ENCODE measurements around the gene SDR42E1. TPM values are rescaled to one million over a fixed set of nuclear protein-coding genes. Genes with fewer than 3 reads are reported as not detected.

The SDR42E1 gene
- total and polyA plus RNA-seq, 2 donors (not counting 3 experiments of a cell fraction or from before 2014, with no cell fraction given) = 0.08 TPM; not detected in 1

- ChIA-PET CTCF (interaction anchor here (1.2 kb wide), 1 partner anchor 10 kb away, joined by 4 read pairs; no protein-coding TSS in a partner anchor), POLR2A (no interaction called here)
- Histone ChIP-seq H3K4me1 (ENCODE audit: control insufficient read depth, extremely low read depth, insufficient read depth, low read length) (no peaks in the 10 kb centered on the region), H3K4me3 (replicated peaks in 1 of 3; ENCODE audit: insufficient read depth in 1 of 3, low read depth in 1 of 3, low read length in 3 of 3) (no peak overlapping the region), H4K20me1 (replicated peaks; ENCODE audit: control insufficient read depth, extremely low read depth, insufficient read depth, low read length) (no peaks in the 10 kb centered on the region), H3K27me3 (ENCODE audit: control insufficient read depth in 2 of 2, insufficient read depth in 2 of 2, low read length in 2 of 2) (peaks cover 18 to 24% of the 10 kb centered on the region in 2 experiments), H3K4me2 (ENCODE audit: insufficient read depth, low read length) (no peak overlapping the region), H3K9ac (replicated peaks; ENCODE audit: extremely low read depth, insufficient read depth, low read length) (no peak overlapping the region), H3K79me2 (ENCODE audit: control insufficient read depth, insufficient read depth, low read length) (no peaks in the 10 kb centered on the region), H3K9me3 (replicated peaks; ENCODE audit: control insufficient read depth, insufficient read depth, low read length) (no peaks in the 10 kb centered on the region), H3K36me3 (ENCODE audit: control insufficient read depth in 2 of 2, extremely low read depth in 1 of 2, insufficient read depth in 2 of 2, low read length in 2 of 2) (no peaks in the 10 kb centered on the region), H3K9me1 (replicated peaks; ENCODE audit: control insufficient read depth, extremely low read depth, insufficient read depth, low read length) (no peaks in the 10 kb centered on the region), H3K27ac (ENCODE audit: insufficient read depth, low read depth, low read length) (no peak overlapping the region), H2AFZ (ENCODE audit: low read depth, low read length) (no peak overlapping the region)
- BruUV-seq (replicated peaks) = no TSS peak
- dilution Hi-C loops (cut with MboI; ENCODE audit: extremely low pct_ligation_motif_present, low sequenced_read_pairs) = no loop called here
- DNase-seq (ENCODE audit: low read depth, low spot score) (no peak), FAIRE-seq (no peak)
- no peak for TF ChIP-seq GATA2 (IDR thresholded peaks at IDR 0.05; ENCODE audit: insufficient read depth, insufficient read length, low read depth, low read length)
- no peak for TF ChIP-seq MYC (IDR thresholded peaks at IDR 0.05; ENCODE audit: low read depth, low read length)
- no peak for TF ChIP-seq JUN (IDR thresholded peaks at IDR 0.05; ENCODE audit: borderline replicate concordance, insufficient read depth, insufficient read length, low read depth)
- TF ChIP-seq MAX (IDR thresholded peaks at IDR 0.05; ENCODE audit: insufficient read depth, insufficient read length) = no peak
- no peak for TF ChIP-seq EZH2 (IDR thresholded peaks at IDR 0.05; ENCODE audit: borderline replicate concordance, low read depth, low read length, severe bottlenecking)
- no peak for TF ChIP-seq CTCF (IDR thresholded peaks at IDR 0.05; ENCODE audit: extremely low read depth in 1 of 2, insufficient read depth in 1 of 2, low read depth in 1 of 2, low read length in 2 of 2)
- TF ChIP-seq FOS (IDR thresholded peaks at IDR 0.05; ENCODE audit: borderline replicate concordance, insufficient read depth, low read length) = no peak
- no peak for TF ChIP-seq POLR2AphosphoS5 (IDR thresholded peaks at IDR 0.05; ENCODE audit: insufficient read depth, low read depth, low read length)
- no peak for TF ChIP-seq POLR2A (IDR thresholded peaks at IDR 0.05; ENCODE audit: low read depth, low read length)
- intact Hi-C loops (cut with micrococcal nuclease) = no loop called here
These were observed 40.4 kb upstream of the SDR42E1 start for GRCh38 chr16:82051656-82052055.
